ENCODE results near the gene RFX6.

RFX6 gene

DNA sequence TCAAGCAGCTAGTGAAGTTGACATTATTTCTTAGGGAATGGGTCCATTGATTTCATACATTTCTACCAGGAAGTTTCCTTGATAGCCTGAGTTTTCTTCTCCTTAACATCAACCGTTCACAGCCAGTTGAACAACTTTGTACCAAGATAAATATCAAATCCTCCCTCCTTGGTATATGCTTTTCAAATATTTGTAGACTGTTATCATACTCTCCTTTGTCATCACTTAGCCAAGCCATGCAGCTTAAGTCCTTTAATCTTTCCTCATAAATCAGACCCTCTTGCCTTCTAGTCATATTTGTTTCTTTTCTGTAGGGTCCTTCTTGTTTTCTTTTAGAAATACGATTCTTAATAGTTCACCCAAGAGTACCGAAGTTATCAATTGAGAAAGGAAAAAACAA lies 25.6 kb downstream of the RFX6 start:
- no peak for DNase-seq

GRCh38 chr6:116922853-116923548 lies 46.0 kb downstream of the RFX6 start:
- DNase-seq: no peak

DNA sequence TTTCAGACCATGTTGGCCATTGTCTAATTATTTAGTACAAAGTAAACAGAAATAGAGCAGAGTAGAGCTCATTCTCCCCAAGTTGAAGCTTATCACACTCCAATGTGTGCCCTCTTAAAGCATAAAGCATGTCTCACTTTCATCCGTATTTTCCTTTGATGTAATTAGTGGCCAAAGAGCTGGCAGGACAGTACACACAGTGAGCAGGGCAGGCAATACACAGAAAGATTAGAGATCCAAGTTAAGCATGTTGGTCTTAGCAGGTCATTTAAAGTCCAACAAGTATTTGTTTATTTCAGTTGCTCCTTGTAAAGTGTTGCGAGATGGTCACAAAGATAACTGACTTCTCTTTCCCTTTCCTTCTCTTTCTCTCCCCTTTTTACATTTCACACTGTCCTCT lies 47.2 kb downstream of the RFX6 start:
- no peak for DNase-seq

- DNase-seq: no peak
Measured at GRCh38 chr6:116925088-116925794, 48.2 kb downstream of the RFX6 start.

- no peak for DNase-seq
Measured at GRCh38 chr6:116928677-116929076, 51.6 kb downstream of the RFX6 start.

GRCh38 chr6:116929825-116930224 lies 52.8 kb downstream of the RFX6 start:
- DNase-seq: no peak

DNA sequence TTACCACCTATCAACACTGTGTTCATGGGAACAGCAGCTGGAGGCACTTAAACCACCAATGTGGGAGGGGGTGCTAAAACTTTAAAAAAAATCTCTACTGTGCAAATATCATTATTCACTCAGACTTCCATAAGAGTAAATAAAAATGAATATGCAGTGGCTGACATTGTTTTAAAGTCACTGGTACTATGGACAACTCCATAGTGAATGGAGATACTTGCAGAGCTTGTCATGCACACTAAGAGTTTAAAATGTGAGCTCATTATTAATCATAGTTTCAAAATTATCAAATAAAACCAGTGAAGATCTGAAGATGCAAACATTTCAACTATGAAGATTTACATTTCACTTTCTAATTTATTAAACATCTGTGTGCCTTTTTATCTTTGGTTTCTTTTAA lies 54.4 kb downstream of the RFX6 start:
- no peak for DNase-seq

DNA sequence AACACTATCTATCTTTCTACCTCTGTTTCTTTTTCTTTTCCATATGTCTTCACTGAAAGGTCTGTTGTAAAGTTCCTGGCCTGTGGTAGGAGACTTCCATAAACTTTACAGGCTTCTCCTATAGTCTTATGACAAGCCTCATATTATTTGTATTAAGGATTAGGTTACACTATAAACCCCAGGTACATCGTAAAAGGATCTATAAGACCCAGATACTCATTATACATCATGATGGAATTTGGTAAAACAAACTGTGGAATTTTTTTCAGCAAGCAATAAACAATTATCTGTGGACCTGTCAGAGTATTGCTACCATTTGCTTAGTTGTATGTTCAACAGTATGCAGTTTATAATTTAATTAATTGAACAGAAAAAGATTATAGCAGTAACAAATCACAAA lies 55.5 kb downstream of the RFX6 start:
- no peak for DNase-seq

DNA sequence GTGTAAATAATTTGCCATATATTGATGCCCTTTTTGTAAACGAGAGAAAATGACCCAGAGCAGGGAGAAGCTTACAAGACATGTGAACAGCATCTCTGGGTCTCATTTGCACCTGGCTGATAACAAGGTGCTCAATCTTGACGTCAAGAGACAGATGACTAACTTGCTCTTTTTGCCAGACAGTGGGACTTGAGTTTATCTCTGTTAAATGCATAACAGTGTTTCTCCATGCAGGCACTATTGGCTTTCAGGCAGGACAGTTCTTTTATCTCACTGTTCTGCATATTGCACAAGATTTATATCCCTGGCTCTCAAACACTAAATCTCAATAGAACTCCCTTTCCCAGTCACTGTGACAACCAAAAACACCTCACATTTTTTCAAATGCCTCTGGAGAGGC lies 56.4 kb downstream of the RFX6 start:
- DNase-seq: no peak

GRCh38 chr6:116938305-116938704 lies 61.3 kb downstream of the RFX6 start:
- DNase-seq: no peak

- no peak for DNase-seq
Measured at GRCh38 chr6:116941727-116942126, 64.7 kb downstream of the RFX6 start.

- DNase-seq: no peak
Measured at GRCh38 chr6:116945809-116946208, 68.8 kb downstream of the RFX6 start.

GRCh38 chr6:116948533-116949304 lies 71.7 kb downstream of the RFX6 start:
- DNase-seq: no peak

GRCh38 chr6:116949964-116950363 lies 72.9 kb downstream of the RFX6 start:
- no peak for DNase-seq

DNA sequence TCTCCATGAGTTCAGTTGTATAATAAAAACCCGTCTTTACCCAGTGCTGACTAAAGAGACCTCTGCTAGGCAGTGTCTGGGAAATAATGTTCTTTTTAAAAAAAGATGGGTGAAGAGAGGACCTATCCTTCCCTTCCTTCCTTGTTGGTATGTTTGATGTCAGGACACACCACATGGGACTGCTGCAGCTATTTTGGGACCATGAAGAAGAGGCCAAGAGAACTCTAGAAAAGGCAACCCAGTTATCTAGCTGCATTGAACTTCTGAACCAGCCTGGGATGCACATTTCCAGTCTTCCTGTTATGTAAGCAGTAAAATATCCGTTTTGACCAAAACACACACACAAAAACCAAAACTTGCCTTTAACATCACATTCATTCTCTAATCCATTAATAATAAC lies 77.3 kb downstream of the RFX6 start:
- no peak for DNase-seq

GRCh38 chr6:116954938-116955337 lies 77.9 kb downstream of the RFX6 start:
- no peak for DNase-seq

GRCh38 chr6:116955773-116956172 lies 78.7 kb downstream of the RFX6 start:
- DNase-seq: no peak

DNA sequence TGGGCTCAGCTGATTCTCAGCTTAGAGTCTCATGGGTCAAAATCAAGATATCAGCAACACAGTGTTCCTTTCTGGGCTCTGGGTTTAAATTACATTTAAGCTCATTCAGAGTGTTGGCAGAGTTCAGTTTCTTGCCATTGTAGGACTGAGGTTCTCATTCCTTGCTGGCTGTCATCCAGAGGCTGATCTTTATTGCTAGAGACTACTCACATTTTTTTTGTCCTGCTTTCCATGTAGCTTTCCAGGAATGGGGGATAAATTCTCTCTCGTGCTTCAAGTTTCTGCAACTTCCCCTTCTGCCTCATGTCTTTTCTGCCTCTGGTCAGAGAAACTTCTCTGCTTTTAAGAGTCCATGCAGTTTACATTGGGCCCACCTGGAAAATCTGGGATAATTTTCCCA lies 86.9 kb downstream of the RFX6 start:
- DNase-seq: no peak

DNA sequence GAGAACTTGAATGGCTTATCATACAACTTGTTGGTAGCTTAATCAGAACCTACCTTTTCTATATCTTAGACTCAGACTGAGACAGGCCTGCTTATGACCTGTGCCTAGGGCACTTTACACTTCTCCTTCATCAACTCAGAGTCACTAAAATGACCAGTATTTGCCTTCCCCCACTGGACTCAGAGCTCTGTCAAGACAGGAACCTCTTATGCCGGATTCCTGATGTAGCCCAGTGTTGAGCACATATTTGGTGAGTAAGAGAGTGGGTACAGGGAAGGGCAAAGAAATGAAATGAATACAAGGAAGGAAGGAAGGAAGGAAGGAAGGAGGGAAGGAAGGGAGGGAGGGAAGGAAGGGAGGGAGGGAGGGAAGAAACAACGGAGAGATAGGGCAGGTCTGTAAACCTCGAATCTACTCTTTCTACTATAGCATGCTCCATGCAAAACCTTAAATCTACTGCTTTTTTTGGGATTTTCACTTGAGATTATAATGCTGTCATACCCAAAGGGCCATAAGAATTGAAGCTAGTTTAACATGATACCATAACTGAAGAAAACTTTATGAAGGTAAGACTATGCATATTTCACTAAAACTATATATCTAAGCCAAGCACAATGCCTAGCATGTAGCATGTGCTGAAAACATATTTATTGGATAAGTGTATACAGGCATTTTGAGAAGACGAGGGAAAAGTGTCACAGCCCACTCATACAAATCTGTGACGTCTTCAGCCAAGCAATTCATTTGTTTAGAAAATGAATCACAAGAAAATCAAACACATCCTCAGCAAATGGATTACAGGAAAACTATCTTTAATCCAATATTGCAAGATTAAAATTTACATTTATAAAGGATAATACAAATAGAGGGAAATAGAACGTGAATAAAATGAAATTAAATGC lies 89.9 kb downstream of the RFX6 start:
- DNase-seq: no peak

- no peak for DNase-seq
Measured at GRCh38 chr6:116969211-116969863, 92.3 kb downstream of the RFX6 start.

GRCh38 chr6:116971959-116972358 lies 94.9 kb downstream of the RFX6 start:
- DNase-seq: no peak

DNA sequence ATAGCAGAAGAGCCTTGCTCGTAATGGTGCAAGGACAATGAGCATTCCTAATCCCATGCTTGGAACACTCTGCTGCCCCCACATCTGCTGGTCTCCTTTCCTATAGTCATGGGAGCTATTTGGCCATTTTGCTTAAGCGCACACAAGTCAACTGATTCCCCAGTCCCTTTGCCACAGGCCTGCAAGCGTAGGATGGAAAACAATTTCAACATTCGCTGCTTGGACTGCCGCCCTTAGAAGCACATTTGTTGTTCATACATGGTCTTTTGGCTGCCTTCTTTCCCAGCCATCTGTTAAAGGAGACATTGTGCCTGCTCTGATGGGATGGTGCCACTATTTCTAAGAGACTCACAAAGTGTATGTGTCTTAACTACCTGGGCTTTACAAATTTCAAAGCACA lies 96.9 kb downstream of the RFX6 start:
- no peak for DNase-seq
